ENCODE data around the gene RRAGB.

DNA sequence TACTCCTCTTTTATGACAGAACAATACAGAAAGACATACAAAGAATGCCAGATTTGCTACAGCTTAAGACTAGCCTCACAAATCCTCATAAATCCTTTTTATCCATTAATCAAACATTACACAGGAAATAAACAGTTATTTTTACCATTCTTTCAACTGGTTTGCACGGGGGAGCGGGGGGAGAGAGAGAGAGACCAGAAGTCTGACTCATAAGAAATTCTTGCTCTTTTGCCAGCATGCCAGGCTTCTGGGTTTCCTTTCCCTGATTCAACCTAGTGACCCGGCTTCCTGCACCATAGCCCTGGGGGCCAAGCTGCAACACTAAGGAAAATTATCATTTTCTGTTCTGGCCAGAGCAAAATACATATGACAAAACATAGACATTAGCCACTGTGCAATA, 6.8 kb upstream of the RRAGB start:
- TF ChIP-seq, protein P1, sequence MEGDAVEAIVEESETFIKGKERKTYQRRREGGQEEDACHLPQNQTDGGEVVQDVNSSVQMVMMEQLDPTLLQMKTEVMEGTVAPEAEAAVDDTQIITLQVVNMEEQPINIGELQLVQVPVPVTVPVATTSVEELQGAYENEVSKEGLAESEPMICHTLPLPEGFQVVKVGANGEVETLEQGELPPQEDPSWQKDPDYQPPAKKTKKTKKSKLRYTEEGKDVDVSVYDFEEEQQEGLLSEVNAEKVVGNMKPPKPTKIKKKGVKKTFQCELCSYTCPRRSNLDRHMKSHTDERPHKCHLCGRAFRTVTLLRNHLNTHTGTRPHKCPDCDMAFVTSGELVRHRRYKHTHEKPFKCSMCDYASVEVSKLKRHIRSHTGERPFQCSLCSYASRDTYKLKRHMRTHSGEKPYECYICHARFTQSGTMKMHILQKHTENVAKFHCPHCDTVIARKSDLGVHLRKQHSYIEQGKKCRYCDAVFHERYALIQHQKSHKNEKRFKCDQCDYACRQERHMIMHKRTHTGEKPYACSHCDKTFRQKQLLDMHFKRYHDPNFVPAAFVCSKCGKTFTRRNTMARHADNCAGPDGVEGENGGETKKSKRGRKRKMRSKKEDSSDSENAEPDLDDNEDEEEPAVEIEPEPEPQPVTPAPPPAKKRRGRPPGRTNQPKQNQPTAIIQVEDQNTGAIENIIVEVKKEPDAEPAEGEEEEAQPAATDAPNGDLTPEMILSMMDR (IDR thresholded peaks at IDR 0.05) = no peak
- no peak for TF ChIP-seq POLR2AphosphoS5 (IDR thresholded peaks at IDR 0.05)
- TF ChIP-seq POLR2A (IDR thresholded peaks at IDR 0.05) = no peak
- TF ChIP-seq EP300 (IDR thresholded peaks at IDR 0.05) = no peak
